ENCODE results near the gene SRC.

- no peak for TF ChIP-seq CTCF (IDR thresholded peaks at IDR 0.05)
- no peak for TF ChIP-seq POLR2A (IDR thresholded peaks at IDR 0.05)
Measured at GRCh38 chr20:37373020-37373598, 27.2 kb downstream of the SRC start.

All from lower leg skin (tissue), 3 donors.